Kasumi-1 (cell line): Measurements from ENCODE around the gene CUEDC2.
A peak's percentile ranks its signal among the peaks of the same experiment; 100 is the strongest.

Source experiments
- DNase-seq, 2 experiments: peaks; one replicate each; lab custom pipeline; 2025; lab: John Stamatoyannopoulos, UW

CUEDC2 gene

GRCh38 chr10:102409604-102410428, 22.6 kb downstream of the CUEDC2 start:
- no peak for DNase-seq

GRCh38 chr10:102408728-102409603, 23.4 kb downstream of the CUEDC2 start:
- DNase-seq: no peak

- no peak for DNase-seq
These were observed 24.1 kb downstream of the CUEDC2 start for GRCh38 chr10:102408131-102408727.

GRCh38 chr10:102407425-102408130, 24.8 kb downstream of the CUEDC2 start:
- no peak for DNase-seq

GRCh38 chr10:102406815-102407214, 25.6 kb downstream of the CUEDC2 start:
- no peak for DNase-seq

- no peak for DNase-seq
These were observed 26.7 kb downstream of the CUEDC2 start for GRCh38 chr10:102405632-102406031.

- DNase-seq: no peak
These were observed 27.2 kb downstream of the CUEDC2 start for GRCh38 chr10:102405108-102405571.

GRCh38 chr10:102404361-102405107, 27.8 kb downstream of the CUEDC2 start:
- DNase-seq: no peak

GRCh38 chr10:102403115-102403514, 29.3 kb downstream of the CUEDC2 start:
- no peak for DNase-seq

- DNase-seq: no peak
These were observed 29.9 kb downstream of the CUEDC2 start for GRCh38 chr10:102402512-102402896.

- DNase-seq: no peak
These were observed 30.5 kb downstream of the CUEDC2 start for GRCh38 chr10:102401735-102402511.

GRCh38 chr10:102401342-102401654, 31.1 kb downstream of the CUEDC2 start:
- DNase-seq: no peak

GRCh38 chr10:102400598-102401341, 31.6 kb downstream of the CUEDC2 start:
- DNase-seq: no peak

GRCh38 chr10:102400076-102400475, 32.3 kb downstream of the CUEDC2 start:
- DNase-seq: no peak

- peak; percentile 91 to 93 for DNase-seq
These were observed 33.0 kb downstream of the CUEDC2 start for GRCh38 chr10:102399217-102400021.

- no peak for DNase-seq
These were observed 34.0 kb downstream of the CUEDC2 start for GRCh38 chr10:102398172-102399020.

GRCh38 chr10:102397222-102398171, 34.9 kb downstream of the CUEDC2 start:
- no peak for DNase-seq
